ENCODE measurements around the gene TCP1.
"Not testable (repeated sequence)": the region's sequence is repeated elsewhere in the genome, so short reads cannot be mapped to it uniquely, and the experiment has no call there.

Gene TCP1

GRCh38 chr6:159778131-159778530 lies 11.3 kb downstream of the TCP1 start:
- DNase-seq (ENCODE audit: low read depth in 3 of 3, low spot score in 1 of 3), result no peak

GRCh38 chr6:159777240-159777904 lies 12.0 kb downstream of the TCP1 start:
- DNase-seq (ENCODE audit: low read depth in 3 of 3, low spot score in 1 of 3), result no peak

GRCh38 chr6:159772196-159772595 lies 17.2 kb downstream of the TCP1 start:
- no peak for DNase-seq (ENCODE audit: low read depth in 3 of 3, low spot score in 1 of 3)

GRCh38 chr6:159769470-159769869 lies 19.9 kb downstream of the TCP1 start:
- DNase-seq (ENCODE audit: low read depth in 3 of 3, low spot score in 1 of 3), result no peak

GRCh38 chr6:159766906-159767305 lies 22.5 kb downstream of the TCP1 start:
- no peak for DNase-seq (ENCODE audit: low read depth in 3 of 3, low spot score in 1 of 3)

GRCh38 chr6:159762681-159763293 lies 26.6 kb downstream of the TCP1 start:
- DNase-seq (ENCODE audit: low read depth in 3 of 3, low spot score in 1 of 3), result no peak

GRCh38 chr6:159761873-159762680 lies 27.3 kb downstream of the TCP1 start, which contains the start of gene ACAT2:
Gene ACAT2, plus strand, starts transcription at chr6:159762045. Its CDS starts 43 bp downstream, at chr6:159762088.
- peak; percentile 80 to 84 (median 82) for DNase-seq (ENCODE audit: low read depth in 3 of 3, low spot score in 1 of 3)

GRCh38 chr6:159761129-159761872 lies 28.1 kb downstream of the TCP1 start:
- DNase-seq (ENCODE audit: low read depth in 3 of 3, low spot score in 1 of 3), result no peak

- DNase-seq (ENCODE audit: low read depth in 3 of 3, low spot score in 1 of 3), result no peak
Observed at GRCh38 chr6:159760602-159761057, 28.8 kb downstream of the TCP1 start.

- no peak for DNase-seq (ENCODE audit: low read depth in 3 of 3, low spot score in 1 of 3)
Observed at GRCh38 chr6:159759645-159760044, 29.8 kb downstream of the TCP1 start.

- no peak for DNase-seq (ENCODE audit: low read depth in 3 of 3, low spot score in 1 of 3)
Observed at GRCh38 chr6:159758031-159759001, 31.1 kb downstream of the TCP1 start.

- DNase-seq (ENCODE audit: low read depth in 3 of 3, low spot score in 1 of 3), result no peak
Observed at GRCh38 chr6:159756508-159756907, 32.9 kb downstream of the TCP1 start.

GRCh38 chr6:159754959-159755914 lies 34.2 kb downstream of the TCP1 start:
- DNase-seq (ENCODE audit: low read depth in 3 of 3, low spot score in 1 of 3), result no peak

- no peak for DNase-seq (ENCODE audit: low read depth in 3 of 3, low spot score in 1 of 3)
Observed at GRCh38 chr6:159754401-159754800, 35.0 kb downstream of the TCP1 start.

- DNase-seq (ENCODE audit: low read depth in 3 of 3, low spot score in 1 of 3), result no peak
Observed at GRCh38 chr6:159753081-159753872, 36.1 kb downstream of the TCP1 start.

GRCh38 chr6:159751448-159751847 lies 38.0 kb downstream of the TCP1 start:
- DNase-seq (ENCODE audit: low read depth in 3 of 3, low spot score in 1 of 3), result no peak

- not testable (repeated sequence) for DNase-seq (ENCODE audit: low read depth in 3 of 3, low spot score in 1 of 3)
Observed at GRCh38 chr6:159748127-159748526, 41.3 kb downstream of the TCP1 start.

GRCh38 chr6:159746759-159747158 lies 42.6 kb downstream of the TCP1 start:
- no peak for DNase-seq (ENCODE audit: low read depth in 3 of 3, low spot score in 1 of 3)

Data from stimulated activated CD4-positive, alpha-beta T cell treated with anti-CD3 and anti-CD28 coated beads, TNF-alpha, amount 100 ng/mL, for 1 hour (primary cell).